Activated T-helper 1 cell treated with Interleukin-2 at 50 U/mL for 16 hours (primary cell): Measurements from ENCODE around the gene RPGRIP1L.

Source experiments
- DNase-seq: peaks from one replicate; pipeline ENCODE4 v3.0.0-alpha.2; 2020; ENCODE audit warnings: low read depth

Gene RPGRIP1L

DNA sequence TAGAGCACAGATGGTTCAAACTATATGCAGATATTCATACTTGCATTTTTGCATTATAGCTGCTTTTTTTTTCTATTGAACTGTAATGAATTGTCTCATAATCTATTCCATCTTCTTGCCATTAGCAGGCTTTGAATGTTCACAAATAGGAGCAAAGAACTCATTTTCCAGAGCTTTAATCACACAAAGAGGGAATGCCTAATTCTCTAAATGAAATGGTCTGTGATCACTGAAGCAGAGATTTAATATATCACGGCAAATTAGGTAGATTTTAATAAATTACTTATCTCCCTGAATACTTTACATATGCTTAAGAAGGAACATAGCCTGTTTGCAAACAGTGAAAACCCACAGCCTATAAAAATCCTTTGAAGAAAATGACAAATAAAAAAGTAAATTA lies 103.0 kb downstream of the RPGRIP1L start:
- DNase-seq: no peak

DNA sequence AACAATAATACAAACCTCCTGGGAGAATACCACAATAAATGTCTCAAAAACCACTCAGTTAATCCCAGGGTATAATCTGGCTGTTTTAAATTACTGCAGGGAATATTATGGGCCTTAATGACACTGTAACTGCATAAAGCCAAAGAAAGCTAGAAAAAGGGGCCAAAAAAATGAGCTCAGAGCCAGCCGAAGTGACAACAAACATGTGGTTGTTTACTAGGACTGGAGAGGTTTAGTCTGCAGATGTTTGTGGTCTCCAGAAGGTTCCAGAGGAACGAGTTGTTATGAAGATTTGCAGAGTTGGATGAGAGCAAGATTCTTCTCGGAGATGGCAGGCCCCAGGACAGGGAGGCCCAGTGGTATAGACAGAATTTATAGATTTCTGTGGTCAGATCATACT lies 103.5 kb downstream of the RPGRIP1L start:
- no peak for DNase-seq

DNA sequence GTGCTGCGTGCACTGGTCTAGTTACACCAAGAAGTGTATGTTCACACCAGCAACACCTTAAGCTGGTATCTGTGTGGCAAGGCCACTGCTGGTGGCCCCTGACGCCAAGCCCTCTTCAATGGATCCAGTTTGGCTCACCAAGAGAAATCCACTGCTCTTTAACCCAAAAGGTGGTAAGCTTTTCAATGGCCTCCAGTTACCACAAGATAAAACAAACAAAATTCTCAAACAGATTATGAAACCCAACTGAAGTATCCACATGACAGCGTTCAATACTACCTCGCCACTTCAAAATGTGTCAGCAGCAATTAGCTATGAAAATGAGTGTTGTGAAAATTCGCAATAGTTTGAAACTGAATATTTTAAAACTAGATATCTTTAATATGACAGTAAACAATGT lies 104.1 kb downstream of the RPGRIP1L start:
- no peak for DNase-seq

DNA sequence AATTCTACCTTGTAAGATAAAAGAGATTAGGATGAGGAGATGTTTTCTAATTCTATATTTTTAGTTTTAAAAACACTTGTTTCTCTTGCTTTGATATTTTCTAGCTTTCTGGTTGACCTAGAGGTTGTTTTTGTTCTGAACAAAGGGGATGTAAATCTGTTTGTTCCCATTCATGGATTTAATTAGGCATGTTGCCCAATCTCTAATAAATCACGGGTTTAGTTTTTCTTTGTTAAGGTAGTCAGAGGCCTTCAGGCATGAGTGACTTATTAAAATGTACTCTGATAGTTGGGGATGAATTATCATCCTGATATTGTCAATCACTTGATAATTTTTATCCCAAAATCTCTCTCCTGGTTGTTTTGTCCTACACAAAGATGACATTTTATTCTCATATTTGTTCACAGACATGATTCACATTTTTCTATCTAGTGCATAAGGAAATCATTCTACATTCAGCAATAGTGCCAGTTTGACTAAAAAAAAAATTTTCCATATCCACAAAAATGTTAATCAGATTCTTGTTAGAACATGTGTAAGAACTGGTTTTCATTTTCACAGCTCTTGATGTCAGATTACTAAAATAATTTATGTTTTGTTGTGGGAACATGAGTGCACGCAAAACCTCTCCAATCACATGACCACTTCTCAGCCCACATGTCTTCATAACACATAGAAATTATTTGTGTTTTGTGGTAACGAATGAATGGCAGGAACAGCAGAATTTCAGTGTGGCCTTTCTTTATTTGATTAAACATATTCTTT lies 105.0 kb downstream of the RPGRIP1L start:
- DNase-seq: no peak

DNA sequence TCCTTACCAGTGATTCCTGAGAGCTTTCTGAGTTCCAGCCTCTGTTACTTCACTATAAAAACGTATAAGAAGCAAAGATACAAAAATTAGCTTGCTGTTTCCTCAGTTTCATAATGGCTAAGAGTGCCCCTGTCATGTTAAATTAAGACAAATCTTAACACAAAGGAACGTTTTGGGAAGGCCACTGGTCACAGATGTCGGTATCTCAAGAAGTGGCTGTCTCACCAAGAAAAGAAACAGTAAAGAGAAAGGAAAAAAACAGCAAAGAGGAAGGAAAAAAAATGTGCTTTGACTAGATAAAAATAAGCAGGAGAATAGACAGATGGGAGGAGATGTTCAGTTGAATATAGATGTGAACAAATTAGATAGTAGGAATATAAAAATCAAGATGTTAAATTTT lies 105.9 kb downstream of the RPGRIP1L start:
- DNase-seq: no peak

DNA sequence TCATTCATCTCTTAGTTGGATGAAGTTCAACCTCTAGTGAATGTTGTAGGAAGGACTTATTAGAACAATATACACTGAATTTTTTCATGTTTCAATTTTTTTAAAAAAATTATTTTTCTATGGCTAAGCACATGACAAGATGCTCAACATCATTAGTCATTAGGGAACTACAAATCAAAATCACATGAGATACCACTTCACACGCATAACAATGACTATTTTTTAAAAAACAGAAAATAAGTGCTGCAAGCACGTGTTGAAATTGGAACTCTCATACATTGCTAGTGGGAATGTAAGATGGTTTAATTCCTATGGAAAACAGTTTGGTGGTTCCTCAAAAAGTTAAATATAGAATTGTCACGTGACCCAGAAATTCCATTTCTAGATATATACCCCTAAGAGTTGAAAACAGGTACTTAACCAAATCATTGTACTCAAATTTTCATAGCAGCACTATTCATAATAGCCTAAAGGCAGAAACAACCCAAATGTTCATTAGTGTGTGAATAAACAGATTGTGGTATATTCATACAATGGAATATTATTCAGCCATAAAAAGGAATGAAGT lies 115.5 kb downstream of the RPGRIP1L start:
- DNase-seq: no peak

DNA sequence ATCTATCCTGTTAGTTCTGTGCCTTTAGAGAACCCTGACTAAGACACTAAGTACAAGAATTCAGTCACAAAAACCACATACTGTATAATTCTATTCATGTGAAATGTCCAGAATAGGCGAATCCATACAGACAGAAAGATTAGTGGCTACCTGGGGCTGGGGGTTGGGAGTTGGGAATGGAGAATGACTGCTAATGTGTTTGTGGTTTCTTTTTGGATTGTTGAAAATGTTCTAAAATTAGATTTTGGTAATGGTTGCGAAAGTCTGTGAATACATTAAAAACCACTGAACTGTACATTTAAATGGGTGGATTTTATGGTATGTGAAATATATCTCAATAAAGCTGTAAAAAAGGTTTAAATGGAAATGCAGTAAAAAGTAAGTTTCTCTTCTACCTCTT lies 120.3 kb downstream of the RPGRIP1L start:
- no peak for DNase-seq

DNA sequence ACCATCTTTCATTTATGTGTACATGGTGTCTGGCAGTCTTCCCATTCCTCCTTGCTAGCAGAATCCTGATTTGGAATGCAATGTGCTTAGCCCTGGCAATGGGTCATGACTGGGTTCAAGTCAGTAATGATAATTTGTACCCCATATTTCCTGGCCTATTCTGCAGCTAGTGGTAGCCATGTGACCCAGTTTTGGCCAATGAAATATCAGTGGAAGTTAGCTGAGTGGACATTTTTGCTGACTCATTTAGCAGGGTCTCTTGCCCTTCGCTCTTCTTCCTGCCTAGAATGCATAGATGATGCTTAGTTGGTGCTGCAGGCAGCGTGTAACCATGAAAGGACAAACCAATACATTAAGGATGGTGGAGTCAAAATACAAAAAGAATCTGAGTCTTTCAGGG lies 121.9 kb downstream of the RPGRIP1L start:
- no peak for DNase-seq

DNA sequence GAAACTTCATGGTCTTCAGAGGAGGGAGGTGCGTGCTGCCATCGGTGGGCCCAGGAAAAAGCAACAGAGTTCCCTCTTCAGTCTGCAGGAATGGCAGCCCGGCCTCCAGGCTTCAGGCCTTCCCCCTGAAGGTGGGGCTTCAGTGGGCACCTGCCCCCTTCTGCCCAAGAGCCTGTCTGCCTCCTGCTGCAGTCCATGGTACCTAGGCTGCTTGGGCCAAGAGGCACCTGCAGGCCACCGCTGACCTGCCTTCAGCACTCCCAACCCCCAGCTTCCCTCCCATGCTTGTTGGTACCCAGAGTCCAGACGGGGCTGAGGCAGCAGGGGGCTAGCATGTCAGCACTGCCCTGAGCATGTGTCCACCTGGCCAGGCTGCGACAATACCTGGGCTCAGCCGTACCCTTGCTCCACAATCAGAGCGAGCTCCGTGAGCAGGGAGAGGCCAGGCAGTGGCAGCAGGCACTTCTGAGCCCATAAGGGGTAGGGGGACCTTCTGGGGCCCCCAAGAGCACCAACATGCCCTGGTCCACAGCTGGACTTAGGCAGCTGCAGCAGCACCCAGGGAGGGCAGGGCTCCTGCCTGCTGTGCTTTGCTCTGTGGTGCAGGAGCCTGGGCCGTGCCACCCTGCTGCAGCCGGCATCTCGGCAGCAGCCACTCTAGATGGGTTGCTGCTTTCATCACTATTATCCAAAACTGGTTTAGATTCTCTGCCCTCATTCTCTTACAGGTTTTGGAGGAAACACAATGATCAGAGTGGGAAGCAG lies 123.4 kb downstream of the RPGRIP1L start:
- no peak for DNase-seq

DNA sequence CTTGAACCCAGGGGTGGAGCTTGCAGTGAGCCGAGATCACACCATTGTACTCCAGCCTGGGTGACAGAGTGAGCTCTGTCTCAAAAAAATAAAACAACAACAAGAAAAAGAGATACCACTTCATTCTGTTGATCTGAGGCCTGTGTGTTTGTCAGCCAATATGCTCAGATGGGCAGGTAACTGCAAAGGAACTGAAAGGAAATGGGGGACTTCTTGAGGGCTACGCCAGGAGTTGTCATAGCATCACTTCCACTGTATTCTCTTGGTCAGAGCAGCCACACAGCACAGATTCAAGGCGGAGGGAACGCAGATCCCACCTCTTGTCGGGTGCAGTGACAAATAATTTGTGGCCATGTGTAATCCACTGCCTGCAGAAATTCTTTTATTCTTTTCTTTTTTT lies 126.8 kb downstream of the RPGRIP1L start:
- DNase-seq: no peak

DNA sequence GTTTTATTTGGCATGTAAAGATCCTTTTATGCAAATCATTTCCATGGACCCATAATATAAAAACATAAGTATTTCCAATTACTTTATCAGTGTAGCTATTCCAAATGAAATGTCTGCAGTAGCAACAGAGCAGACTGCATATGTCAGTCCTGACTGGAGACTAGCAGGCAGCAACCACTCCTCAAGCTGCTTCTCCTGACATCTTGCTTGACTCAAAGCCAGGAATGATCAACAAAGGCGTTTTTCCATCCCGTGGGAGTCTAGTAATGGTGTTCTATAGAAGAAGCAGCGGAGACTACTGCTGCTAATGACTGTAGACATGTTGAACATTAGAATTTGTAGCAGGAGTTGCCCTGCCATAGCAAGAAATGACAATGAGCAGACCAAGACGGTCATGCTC lies 127.4 kb downstream of the RPGRIP1L start:
- DNase-seq: no peak

DNA sequence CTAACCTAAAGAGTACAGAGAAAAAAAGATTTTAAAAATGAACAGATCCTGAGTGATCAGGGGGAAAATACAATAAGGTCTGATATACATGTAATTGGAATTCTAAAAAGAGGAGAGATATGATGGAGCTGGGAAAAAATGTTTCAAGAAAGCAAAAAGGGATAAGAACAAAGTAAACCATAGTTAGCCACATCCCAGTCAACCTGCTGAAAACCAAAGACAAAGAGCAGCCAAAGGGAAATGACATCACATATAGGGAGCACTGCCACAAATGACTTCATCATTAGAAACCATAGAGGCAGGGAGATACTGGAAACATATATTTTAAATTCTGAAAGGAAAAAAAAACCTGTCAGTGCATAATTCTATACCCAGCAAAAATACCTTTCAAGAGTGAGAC lies 131.9 kb downstream of the RPGRIP1L start:
- no peak for DNase-seq

DNA sequence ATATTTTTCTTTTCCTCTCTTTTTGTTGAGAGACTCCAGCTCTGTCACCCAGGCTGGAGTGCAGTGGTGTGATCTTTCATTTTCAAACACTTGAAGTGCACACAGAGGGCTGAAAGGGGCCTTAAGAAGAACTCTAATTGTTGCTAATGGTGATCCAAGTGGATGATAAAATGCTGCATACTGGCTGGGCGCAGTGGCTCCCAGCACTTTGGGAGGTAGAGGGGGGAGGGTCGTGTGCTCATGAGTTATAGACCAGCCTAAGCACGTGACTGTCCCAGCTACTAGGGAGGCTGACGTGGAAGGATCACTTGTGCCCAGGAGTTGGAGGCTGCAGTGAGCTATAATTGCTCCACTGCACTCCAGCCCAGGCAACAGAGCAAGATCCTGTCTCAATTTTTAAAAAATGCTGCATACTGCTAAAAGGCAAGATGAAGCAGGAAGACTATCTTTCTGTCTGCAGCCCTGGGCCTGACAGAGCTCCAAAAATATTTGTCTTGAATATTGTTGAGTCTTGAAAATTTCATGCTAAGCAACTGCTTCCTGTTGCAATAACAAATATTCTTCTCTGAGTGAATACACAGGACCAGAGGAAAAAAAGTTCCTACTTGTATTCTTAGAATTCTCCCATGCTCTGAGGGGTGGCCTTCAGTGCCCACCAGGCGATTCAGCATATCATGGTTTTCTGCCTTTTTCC lies 137.0 kb downstream of the RPGRIP1L start:
- DNase-seq: no peak

DNA sequence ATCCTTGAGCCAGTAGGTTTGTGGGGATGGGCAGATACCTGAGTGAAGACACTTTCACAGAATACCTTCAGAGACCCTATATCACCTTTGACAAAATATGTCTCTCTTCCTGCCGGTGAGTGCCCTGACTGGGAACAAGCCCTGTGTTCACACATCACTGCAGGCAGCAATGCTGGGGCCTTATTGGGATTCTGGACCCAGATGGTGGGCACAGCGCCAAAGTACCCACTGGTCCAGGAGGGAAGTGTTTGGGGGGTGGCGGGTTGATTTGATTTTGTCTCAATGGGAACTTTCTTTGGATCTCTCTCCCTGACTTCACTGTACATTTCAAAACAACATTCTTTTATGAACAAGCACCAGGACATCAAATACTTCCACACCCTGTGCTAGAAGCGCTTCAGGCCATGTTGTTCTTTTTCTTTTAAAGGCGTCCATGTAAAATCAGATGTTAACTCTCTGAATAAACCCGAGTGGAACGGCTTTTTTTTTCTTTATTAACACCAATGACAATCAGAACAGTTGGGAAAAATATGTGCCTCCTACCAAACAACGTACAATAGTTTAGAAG lies 138.3 kb downstream of the RPGRIP1L start:
- no peak for DNase-seq

DNA sequence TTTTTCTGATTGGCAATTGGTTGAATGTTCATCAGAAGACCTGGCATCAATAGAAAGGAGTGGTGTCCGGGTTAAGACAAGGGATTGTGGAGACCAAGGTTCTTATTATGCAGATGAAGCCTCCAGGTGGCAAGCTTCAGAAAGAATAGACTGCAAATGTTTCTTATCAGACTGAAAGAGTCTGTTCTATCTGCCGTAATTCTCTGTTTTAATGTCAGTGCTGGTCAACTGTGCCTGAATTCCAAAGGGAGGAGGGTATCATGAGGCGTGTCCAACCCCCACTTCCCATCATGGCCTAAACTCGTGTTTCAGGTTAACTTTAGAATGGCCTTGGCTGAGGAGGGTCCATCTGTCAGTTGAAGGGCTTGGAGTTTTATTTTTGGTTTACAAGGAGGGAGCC lies 140.2 kb downstream of the RPGRIP1L start:
- DNase-seq: no peak

DNA sequence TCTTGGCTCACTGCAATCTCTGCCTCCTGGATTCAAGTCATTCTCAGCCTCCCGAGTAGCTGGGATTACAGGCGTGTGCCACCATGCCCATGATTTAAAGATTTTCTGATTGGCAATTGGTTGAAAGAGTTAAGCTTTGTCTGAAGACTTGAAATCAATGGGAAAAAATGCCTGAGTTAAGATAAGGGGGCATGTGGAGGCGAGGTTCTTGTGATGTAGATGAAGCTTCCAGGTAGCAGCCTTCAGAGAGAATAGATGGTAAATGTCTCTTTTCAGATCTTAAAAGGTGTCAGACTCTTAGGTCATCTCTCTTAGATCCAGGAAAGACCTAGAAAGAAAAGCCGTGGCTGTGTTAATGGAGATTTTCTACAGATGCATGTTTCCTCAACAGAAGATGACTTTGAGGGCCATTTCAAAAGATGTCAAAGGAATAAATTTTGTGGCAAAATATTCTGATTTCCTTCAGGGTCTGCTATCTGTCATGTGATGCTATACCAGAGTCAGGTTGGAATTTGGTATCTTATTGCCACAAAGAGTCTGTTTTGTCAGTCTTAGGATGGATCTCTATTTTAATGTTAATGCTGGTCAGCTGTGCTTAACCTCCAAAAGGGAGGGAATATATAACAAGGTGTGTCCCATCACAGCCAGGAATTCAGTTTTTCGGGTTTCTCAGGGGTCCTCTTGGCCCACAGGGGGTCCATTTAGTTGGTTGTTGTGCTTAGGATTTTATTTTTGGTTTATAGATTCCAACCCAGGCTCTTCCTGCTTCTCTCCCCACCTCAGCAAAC lies 142.4 kb downstream of the RPGRIP1L start:
- DNase-seq: no peak

DNA sequence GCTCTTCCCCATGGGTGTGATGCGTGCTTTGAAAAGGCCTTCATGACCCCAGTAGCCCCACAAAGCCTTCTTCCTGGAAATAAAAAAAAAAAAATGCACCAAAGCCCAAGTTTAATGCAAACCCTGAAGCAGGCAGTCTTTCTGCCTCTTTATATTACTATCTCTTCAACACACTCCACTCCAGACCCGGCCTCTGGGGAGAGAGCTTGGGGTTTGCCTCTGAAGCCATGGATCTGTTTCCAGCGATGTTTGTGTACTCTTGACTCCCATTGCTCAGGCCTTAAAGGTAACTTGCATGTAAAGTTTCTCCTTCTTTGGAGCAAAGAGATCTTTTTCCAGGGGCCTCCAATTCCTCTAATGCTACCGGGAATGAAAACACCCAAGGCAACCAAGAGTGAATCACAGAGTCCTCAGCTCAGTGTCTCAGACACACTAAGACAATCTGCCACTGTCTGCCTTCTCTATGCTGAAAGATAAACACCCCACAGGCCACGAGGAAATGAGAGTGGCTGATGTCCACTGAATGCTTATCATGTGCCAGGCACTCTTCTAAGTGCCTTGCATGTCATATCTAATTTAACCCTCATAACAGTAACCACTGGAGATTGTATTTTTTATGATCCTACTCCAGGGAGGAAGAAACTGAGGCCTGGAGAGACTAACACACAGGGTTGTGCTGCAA lies 144.2 kb downstream of the RPGRIP1L start:
- DNase-seq: no peak

DNA sequence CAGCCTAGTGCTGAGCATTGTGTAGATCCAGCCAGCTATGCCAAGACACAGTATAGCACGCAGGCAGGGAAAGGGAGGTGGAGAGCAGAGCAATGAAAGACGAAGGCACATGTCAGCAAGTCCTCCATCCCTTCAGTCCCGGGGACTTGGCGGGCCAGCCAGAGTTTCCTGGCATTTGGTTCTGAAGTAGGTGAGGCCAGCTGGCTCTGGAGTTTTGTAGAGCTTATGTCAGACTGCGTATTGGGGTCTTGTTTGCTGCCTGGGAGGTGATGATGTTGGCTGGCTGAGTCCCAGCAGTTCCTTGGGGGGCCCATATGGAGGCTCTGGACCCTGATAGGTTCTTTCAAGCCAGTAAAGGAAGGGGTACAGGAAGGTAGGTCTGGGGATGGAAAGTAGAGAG lies 144.9 kb downstream of the RPGRIP1L start:
- no peak for DNase-seq

DNA sequence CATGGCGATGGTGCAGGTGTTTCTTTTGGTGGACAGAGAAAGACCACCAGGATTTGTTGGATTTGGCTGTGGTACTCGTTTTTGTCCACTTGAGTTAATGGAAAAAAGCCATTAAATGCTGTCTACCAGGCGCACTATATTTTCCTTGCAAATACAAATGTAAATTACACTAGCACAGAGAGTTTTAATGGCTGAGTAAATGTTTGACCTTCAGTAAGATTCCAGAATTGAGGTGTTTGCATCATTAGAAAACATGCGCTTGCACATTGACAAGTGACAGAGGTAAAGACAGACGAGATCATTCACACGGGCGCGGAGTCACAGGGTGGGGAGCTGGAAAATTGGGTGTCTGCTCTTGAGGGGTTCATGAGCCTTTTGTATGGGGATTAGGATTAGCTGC lies 147.1 kb downstream of the RPGRIP1L start:
- DNase-seq: no peak

DNA sequence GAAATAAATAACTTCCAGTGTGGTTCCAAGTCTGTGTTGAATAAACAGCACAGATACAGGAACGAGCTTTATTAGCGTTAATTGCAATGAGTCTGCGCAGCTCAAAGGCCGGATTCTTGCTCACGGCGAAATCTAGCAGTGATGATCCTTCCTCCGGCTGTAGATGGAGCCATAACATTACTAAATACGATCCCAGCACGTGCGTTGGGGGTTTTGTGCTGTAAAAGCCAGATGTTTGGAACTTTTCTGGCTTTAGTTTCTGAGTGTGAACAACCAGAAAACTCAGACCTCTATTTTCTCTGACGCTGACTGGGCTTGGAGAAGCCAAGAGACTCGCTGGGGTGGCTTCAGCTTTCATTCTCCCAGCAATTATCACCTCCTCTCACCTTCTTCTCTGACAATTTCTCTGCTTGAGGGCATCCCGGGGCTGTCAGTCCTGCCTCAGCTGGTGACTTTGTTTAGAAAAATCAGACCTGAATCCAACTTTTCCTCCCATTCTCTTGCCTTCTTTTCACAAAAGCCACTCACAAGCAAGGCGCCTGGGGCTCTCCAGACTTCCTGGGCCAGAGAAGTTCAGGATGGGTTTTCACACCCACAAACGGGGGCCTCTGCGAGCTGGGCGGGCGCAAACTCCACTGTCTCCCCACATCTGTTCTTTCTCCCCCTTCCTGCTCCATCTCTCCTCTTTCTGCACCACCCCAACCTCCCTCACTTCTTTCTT lies 153.5 kb downstream of the RPGRIP1L start:
- peak; percentile 4 for DNase-seq
